Activated B cell treated with CpG ODN at 0.5 μM for 24 hours (primary cell): Measurements from ENCODE around the gene EHMT1. TPM values are rescaled to one million over a fixed set of nuclear protein-coding genes. Genes with fewer than 3 reads are reported as not detected.

ENCODE experiments used
- ATAC-seq: fragments of 200-7000 bp; cut with Tn5 transposase; one replicate; pipeline ENCODE4 v1.10.0; 2021; ENCODE audit warnings: low read depth, mild to moderate bottlenecking, moderate library complexity
- CTCF ChIA-PET: fragments of 350-600 bp; sonication (Branson Sonifier 250); formaldehyde crosslinking; loops from one replicate; lab custom pipeline; 2021; ENCODE audit warnings: antibody characterized with exemption; lab: Charles Lee
- POLR2A ChIA-PET: fragments of 350-600 bp; sonication (Branson Sonifier 250); formaldehyde crosslinking; loops from one replicate; lab custom pipeline; 2021; ENCODE audit warnings: antibody characterized with exemption; lab: Charles Lee
- DNase-seq: peaks from one replicate; pipeline ENCODE4 v3.0.0; 2022
- H3K27ac Mint-ChIP-seq: one replicate; pipeline ENCODE4 v1.8.0; 2020; ENCODE audit warnings: mixed read lengths
- H3K27me3 Mint-ChIP-seq: one replicate; pipeline ENCODE4 v1.8.0; 2021; ENCODE audit warnings: mixed read lengths
- H3K36me3 Mint-ChIP-seq: one replicate; pipeline ENCODE4 v1.8.0; 2021; ENCODE audit warnings: low read depth, mixed read lengths
- H3K4me1 Mint-ChIP-seq: one replicate; pipeline ENCODE4 v1.8.0; 2021; ENCODE audit warnings: mixed read lengths
- H3K4me3 Mint-ChIP-seq: one replicate; pipeline ENCODE4 v1.8.0; 2020; ENCODE audit warnings: mild to moderate bottlenecking, mixed read lengths
- H3K9me3 Mint-ChIP-seq: one replicate; pipeline ENCODE4 v1.8.0; 2020; ENCODE audit warnings: mixed read lengths
- CTCF ChIP-seq: fragments of 200-600 bp; IDR thresholded peaks from one replicate; pipeline ENCODE4 v1.8.0; 2022; ENCODE audit warnings: antibody characterized with exemption, mild to moderate bottlenecking
- intact Hi-C: fragments of 100-400 bp; cut with micrococcal nuclease; formaldehyde crosslinking; loops from one replicate; pipeline ENCODE4 v1.15.1; 2024
- total RNA-seq: library from RNA; stranded (reverse); gene quantifications from 2 replicates; pipeline ENCODE4 v1.2.3, GENCODE V29; 2022

The EHMT1 gene
- total RNA-seq, 1 donor from 2014 or later: 163 TPM

- no peak for ATAC-seq
- intact Hi-C loops: no loop called here
- no peak for DNase-seq
- Mint-ChIP-seq H3K4me1 (peaks cover 37% of the 10 kb centered on the region), H3K4me3 (peak overlapping the region; percentile 7), H3K9me3 (no peaks in the 10 kb centered on the region), H3K27ac (no peak overlapping the region), H3K36me3 (peaks cover 22% of the 10 kb centered on the region), H3K27me3 (no peaks in the 10 kb centered on the region)
- ChIA-PET POLR2A (no interaction called here), CTCF (no interaction called here)
- no peak for TF ChIP-seq CTCF
Measured at GRCh38 chr9:137638680-137639079, 19.9 kb downstream of the EHMT1 start.

- Mint-ChIP-seq H3K27me3 (no peaks in the 10 kb centered on the region), H3K9me3 (no peaks in the 10 kb centered on the region), H3K4me1 (peaks cover 39% of the 10 kb centered on the region), H3K36me3 (peaks cover 26% of the 10 kb centered on the region), H3K27ac (peak overlapping the region; percentile 79), H3K4me3 (peak overlapping the region; percentile 79)
- ATAC-seq (peak; percentile 73), DNase-seq (no peak)
- POLR2A ChIA-PET: interaction anchor here (1.4 kb wide), 1 partner anchor 21 kb away, joined by 4 read pairs; the partner anchor contains the start of gene EHMT1
- CTCF ChIA-PET: interaction anchor here (1.1 kb wide), 1 partner anchor 13 kb away, joined by 3 read pairs; no protein-coding TSS in a partner anchor
- no peak for TF ChIP-seq CTCF
- intact Hi-C loops: no loop called here
Measured at GRCh38 chr9:137639303-137640051, 20.7 kb downstream of the EHMT1 start.

GRCh38 chr9:137640862-137641261 is 22.1 kb downstream of the EHMT1 start:
- Mint-ChIP-seq H3K36me3 (peaks cover 30% of the 10 kb centered on the region), H3K4me1 (peaks cover 42% of the 10 kb centered on the region), H3K9me3 (no peaks in the 10 kb centered on the region), H3K4me3 (no peak overlapping the region), H3K27me3 (no peaks in the 10 kb centered on the region), H3K27ac (no peak overlapping the region)
- intact Hi-C loops: no loop called here
- POLR2A ChIA-PET: interaction anchor here (1.4 kb wide), 1 partner anchor 22 kb away, joined by 4 read pairs; the partner anchor contains the start of gene EHMT1
- CTCF ChIA-PET: no interaction called here
- DNase-seq: no peak
- ATAC-seq: no peak
- no peak for TF ChIP-seq CTCF

- H3K27ac Mint-ChIP-seq: no peak overlapping the region
- ChIA-PET CTCF (no interaction called here), POLR2A (no interaction called here)
- peaks cover 40% of the 10 kb centered on the region for H3K36me3 Mint-ChIP-seq
- no peaks in the 10 kb centered on the region for H3K9me3 Mint-ChIP-seq
- no peak for TF ChIP-seq CTCF
- ATAC-seq (no peak), DNase-seq (no peak)
- intact Hi-C loops: no loop called here
- H3K4me3 Mint-ChIP-seq: no peak overlapping the region
- no peaks in the 10 kb centered on the region for H3K27me3 Mint-ChIP-seq
- H3K4me1 Mint-ChIP-seq: peaks cover 44% of the 10 kb centered on the region
Measured at GRCh38 chr9:137642118-137642601, 23.4 kb downstream of the EHMT1 start.

GRCh38 chr9:137642892-137643291 is 24.1 kb downstream of the EHMT1 start:
- intact Hi-C loops: no loop called here
- TF ChIP-seq CTCF: no peak
- H3K9me3 Mint-ChIP-seq: no peaks in the 10 kb centered on the region
- no peak for ATAC-seq
- peaks cover 44% of the 10 kb centered on the region for H3K36me3 Mint-ChIP-seq
- DNase-seq: no peak
- H3K27ac Mint-ChIP-seq: no peak overlapping the region
- no peaks in the 10 kb centered on the region for H3K27me3 Mint-ChIP-seq
- H3K4me3 Mint-ChIP-seq: no peak overlapping the region
- CTCF ChIA-PET: no interaction called here
- POLR2A ChIA-PET: no interaction called here
- H3K4me1 Mint-ChIP-seq: peaks cover 48% of the 10 kb centered on the region
